GM21526 (cell line): ENCODE measurements around the gene SLC25A46.
A peak's percentile ranks its signal among the peaks of the same experiment; 100 is the strongest.
"Not testable (repeated sequence)": the region's sequence is repeated elsewhere in the genome, so short reads cannot be mapped to it uniquely, and the experiment has no call there.

ENCODE experiments used
- ATAC-seq: cut with Tn5 transposase; IDR thresholded peaks from one replicate; pipeline ENCODE4 v1.9.1; 2021; ENCODE audit warnings: moderate library complexity; ENCODE audit not compliant: unreplicated experiment, low FRiP score

The SLC25A46 gene

DNA sequence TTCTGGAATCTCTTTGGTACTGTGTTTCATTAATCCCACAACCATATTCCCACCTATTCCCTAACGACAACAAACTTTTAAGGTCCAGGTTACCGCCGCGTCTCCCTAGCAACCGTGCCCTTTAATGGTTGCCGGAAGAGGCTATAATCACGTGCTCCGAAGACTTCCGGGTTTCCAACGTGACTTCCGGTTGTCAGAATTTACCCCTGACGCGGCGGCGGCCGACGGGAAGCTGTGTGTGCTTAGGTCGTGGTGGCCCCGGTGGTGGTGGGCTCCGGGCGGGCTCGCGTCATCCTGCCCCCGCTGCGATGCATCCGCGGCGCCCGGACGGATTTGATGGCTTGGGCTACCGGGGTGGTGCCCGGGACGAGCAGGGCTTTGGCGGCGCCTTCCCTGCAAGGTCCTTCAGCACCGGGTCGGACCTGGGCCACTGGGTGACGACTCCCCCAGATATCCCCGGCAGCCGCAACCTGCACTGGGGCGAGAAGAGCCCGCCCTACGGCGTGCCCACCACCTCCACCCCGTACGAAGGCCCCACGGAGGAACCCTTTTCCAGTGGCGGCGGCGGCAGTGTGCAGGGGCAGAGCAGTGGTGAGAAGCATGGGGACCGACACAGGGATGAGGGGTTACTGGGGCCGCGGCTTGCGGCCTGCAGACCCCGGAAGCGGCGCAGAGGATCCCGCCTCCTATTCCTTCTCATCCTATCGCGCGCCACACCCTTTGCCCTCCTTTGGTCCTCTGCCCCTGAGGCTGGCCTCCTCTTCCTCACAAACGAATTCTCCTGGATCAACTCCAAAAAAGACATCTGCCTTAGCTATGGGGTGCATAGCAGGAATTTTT, at the start of gene SLC25A46:
SLC25A46 (plus strand) TSS at position 196 of the 840 bp plus-strand sequence; CDS start at position 309, 113 bp downstream.
- ATAC-seq: peak; percentile 95

- not testable (repeated sequence) for ATAC-seq
Observed at GRCh38 chr5:110690587-110690986, 48.2 kb upstream of the SLC25A46 start.

DNA sequence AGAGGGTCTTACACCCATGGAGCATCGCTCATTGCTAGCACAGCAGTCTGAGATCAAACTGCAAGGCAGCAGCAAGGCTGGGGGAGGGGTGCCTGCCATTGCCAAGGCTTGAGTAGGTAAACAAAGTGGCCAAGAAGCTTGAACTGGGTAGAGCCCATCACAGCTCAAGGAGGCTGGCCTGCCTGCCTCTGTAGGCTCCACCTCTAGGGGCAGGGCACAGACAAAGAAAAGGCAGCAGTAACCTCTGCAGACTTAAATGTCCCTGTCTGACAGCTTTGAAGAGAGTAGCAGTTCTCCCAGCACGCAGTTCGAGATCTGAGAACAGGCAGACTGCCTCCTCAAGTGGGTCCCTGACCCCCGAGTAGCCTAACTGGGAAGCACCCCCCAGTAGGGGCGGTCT, 46.1 kb upstream of the SLC25A46 start:
- not testable (repeated sequence) for ATAC-seq

GRCh38 chr5:110702300-110702699, 36.5 kb upstream of the SLC25A46 start:
- ATAC-seq: no peak

GRCh38 chr5:110702704-110703103, 36.1 kb upstream of the SLC25A46 start:
- ATAC-seq: no peak

GRCh38 chr5:110703481-110703880, 35.3 kb upstream of the SLC25A46 start:
- no peak for ATAC-seq

GRCh38 chr5:110705349-110705748, 33.5 kb upstream of the SLC25A46 start:
- ATAC-seq: no peak

- ATAC-seq: no peak
Observed at GRCh38 chr5:110707260-110707844, 31.5 kb upstream of the SLC25A46 start.

- no peak for ATAC-seq
Observed at GRCh38 chr5:110716247-110717245, 22.3 kb upstream of the SLC25A46 start.

DNA sequence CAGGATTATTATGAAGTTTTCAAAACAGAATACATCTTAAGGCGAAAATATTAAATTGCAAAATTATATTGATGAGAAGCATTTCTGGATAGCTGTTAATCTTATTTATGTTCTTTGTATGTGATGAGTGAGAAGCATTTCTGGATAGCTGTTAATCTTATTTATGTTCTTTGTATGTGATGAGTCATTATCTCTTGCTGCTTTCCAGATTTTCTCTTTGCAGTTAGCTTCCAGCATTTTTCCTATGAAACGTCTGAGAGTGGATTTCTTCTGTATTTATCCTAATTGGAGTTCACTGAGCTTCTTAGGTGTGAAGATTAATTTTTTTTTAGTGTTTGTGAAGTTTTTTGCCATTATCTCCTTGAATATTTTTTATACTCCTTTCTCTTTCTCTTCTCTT, 20.5 kb upstream of the SLC25A46 start:
- no peak for ATAC-seq

DNA sequence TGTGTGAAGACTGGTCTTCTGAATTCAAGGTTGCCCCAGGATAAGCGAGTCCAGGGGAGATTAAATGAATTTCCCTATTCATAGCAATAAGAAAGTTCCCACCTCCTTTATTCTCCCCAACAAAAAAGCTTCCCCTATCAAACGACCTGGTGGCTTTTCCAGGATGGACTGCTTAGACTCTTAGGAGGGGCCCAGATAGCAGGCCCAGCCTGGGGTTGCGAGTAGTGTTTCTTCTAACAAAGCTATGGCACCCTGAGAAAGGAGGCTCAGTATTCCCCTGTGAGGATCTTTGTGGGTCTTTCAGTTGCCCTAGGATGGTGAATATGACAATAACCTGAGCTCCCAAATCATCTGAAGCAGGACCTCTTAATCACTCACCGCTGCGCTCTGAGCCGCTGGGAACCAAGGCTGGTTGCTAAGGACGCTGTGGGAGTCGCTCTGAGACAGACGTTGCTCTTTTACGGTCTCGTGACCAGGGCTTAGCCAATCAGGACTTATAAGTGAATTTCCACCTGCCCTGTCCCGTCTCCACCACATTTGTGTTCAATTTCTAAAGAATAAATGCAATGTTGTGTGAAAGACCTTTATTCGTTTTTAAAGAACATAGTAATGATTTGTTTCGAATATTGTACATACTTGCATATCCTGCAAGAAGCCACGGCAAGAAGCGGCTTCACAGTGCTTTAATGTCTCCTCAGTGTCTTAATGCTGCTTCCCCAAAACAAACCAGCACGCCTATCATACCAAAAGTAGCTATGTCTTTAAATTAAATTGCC, 12.4 kb upstream of the SLC25A46 start, which contains the start of gene TMEM232:
TMEM232 (minus strand) TSS at position 423 of the 776 bp plus-strand sequence. CDS start 59,319 bp downstream, outside the sequence.
- ATAC-seq: peak; percentile 100

DNA sequence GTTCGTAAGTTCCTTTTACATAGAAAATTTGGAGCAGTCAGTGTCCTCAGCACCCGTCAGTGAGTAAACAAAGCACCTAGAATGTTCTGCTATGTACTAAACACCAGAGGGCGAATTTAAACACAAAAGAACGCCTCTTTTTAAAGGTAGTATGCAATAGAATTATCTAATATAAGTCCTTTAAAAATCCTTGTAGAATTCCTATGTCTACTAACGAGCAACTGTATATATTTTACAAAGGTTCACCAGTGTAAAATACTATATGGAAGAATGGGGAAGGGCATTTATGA, 11.8 kb upstream of the SLC25A46 start:
- ATAC-seq: peak; percentile 75

GRCh38 chr5:110731499-110731898, 7.3 kb upstream of the SLC25A46 start:
- not testable (repeated sequence) for ATAC-seq

- no peak for ATAC-seq
Observed at GRCh38 chr5:110734101-110734500, 4.7 kb upstream of the SLC25A46 start.

DNA sequence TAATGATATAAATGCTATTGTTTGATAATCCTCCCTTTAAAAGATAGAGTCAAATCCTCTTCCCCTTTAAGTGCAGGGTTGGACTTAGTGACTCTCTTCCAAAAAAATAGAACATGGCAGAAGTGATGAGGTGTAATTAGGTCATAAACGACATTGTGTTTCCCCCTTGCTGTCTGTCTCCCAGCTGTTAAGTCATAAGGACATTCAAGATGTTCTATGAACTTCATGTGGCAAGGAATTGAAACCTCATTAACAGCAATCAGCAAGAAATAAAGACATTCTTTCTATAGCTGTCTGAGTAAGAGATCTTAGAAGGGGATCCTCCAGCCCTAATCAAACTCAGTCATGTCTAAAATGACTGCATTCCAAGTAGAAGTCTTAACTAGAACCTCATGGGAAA, 3.3 kb upstream of the SLC25A46 start:
- no peak for ATAC-seq

DNA sequence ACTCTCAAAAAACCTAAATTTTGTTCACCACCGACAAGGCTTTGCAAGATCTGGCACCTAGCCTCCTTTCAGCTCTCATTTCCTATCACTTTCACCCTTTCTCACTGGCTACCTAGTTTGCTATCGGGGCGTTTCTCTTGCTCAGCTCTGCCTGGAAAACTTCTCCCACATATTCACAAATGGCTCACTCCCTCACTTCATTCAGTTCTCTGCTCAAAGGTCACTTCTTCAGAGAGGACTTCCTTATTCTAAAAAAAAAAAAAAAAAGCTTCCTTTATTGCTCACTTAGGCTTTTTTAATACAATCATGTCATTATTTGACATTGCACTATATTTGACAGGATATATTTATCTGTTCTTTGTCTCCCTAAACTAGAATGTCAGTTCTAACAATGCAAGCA, 2.1 kb upstream of the SLC25A46 start:
- no peak for ATAC-seq

DNA sequence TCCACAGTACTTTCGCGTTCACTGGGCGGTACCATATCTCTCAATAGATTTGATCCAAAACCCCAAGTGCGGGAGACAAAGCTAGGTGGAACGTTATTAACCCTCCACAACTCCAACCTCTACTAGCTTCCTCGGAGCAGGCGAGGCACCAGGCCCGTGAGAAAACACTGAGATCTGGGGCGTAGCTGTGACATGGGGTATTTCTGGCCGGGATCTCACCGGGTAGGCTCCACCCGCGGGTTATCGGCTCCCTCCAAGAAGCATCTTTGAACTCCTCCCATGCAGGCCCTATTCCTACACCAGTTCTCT, 350 bp upstream of the SLC25A46 start:
- peak; percentile 73 for ATAC-seq

GRCh38 chr5:110751902-110752762, 13.3 kb downstream of the SLC25A46 start:
- ATAC-seq: peak; percentile 99

- peak; percentile 7 for ATAC-seq
Observed at GRCh38 chr5:110752953-110753352, 14.1 kb downstream of the SLC25A46 start.
